Gastroesophageal sphincter (tissue), 4 donors: ENCODE data around the gene CREB3L4. TPM values are rescaled to one million over a fixed set of nuclear protein-coding genes. Genes with fewer than 3 reads are reported as not detected.

Source experiments
- ATAC-seq: fragments of 150-250 bp; one replicate; pipeline ENCODE4 v1.9.1; 2016; ENCODE audit warnings: mild to moderate bottlenecking, moderate library complexity
- H3K27ac ChIP-seq, 4 donors: fragments of 200-600 bp; sonication (generic) in 3 of 4; 1 replicate in 3 of 4; 2 replicates in 1 of 4; pipeline ENCODE4 v1.5.1; 2016 to 2019
- H3K27me3 ChIP-seq: fragments of 200-600 bp; sonication (generic); one replicate; pipeline ENCODE4 v1.5.1; 2019
- H3K36me3 ChIP-seq, 2 donors: fragments of 200-600 bp; sonication (generic); one replicate each; pipeline ENCODE4 v1.5.1; 2019; ENCODE audit warnings: control low read depth in 1 of 2
- H3K4me1 ChIP-seq, 3 donors: fragments of 200-600 bp; sonication (generic); 1 replicate in 2 of 3; 2 replicates in 1 of 3; pipeline ENCODE4 v1.5.1; 2016 to 2019; ENCODE audit warnings: control low read depth in 2 of 3
- H3K4me3 ChIP-seq, 2 donors: fragments of 200-600 bp; sonication (generic); one replicate each; pipeline ENCODE4 v1.5.1; 2019; ENCODE audit warnings: mild to moderate bottlenecking in 1 of 2, moderate library complexity in 1 of 2
- H3K9me3 ChIP-seq, 3 donors: fragments of 200-600 bp; sonication (generic); one replicate each; pipeline ENCODE4 v1.5.1; 2017 to 2019; ENCODE audit warnings: control low read depth in 2 of 3
- CTCF ChIP-seq, 4 experiments: fragments of 200-600 bp in 2 of 4; fragments of 450-650 bp in 2 of 4; sonication (generic) in 1 of 4; IDR thresholded peaks; one replicate each; pipeline ENCODE4 v1.5.1; 2017 to 2019; ENCODE audit warnings: antibody characterized with exemption in 4 of 4, mild to moderate bottlenecking in 2 of 4, moderate library complexity in 2 of 4
- EP300 ChIP-seq: sonication (generic); formaldehyde crosslinking; IDR thresholded peaks from one replicate; pipeline ENCODE4 v1.6.1; 2017; ENCODE audit warnings: antibody characterized with exemption, mild to moderate bottlenecking
- POLR2A ChIP-seq, 2 donors: fragments of 450-650 bp; IDR thresholded peaks; one replicate each; pipeline ENCODE4 v1.6.1; 2017; ENCODE audit warnings: antibody characterized with exemption in 2 of 2, mild to moderate bottlenecking in 2 of 2, moderate library complexity in 1 of 2
- POLR2AphosphoS5 ChIP-seq: sonication (generic); formaldehyde crosslinking; IDR thresholded peaks from one replicate; pipeline ENCODE4 v1.6.1; 2017; ENCODE audit warnings: antibody characterized with exemption
- WGBS, 2 donors: methylation state at CpG; one replicate each; pipeline ENCODE4 v1.1.5; 2018; ENCODE audit warnings: low coverage in 1 of 2; 5-methylcytosine and 5-hydroxymethylcytosine counted together
- total RNA-seq, 4 donors: library from RNA; depleted of rRNA; stranded (reverse); fragments of >200 nt; gene quantifications; one replicate each; pipeline ENCODE4 v1.1.0, GENCODE V29; 2016

CREB3L4 gene
- total RNA-seq, 4 donors from 2014 or later: 5.1 to 10.4 (median 6.8) TPM

GRCh38 chr1:153922076-153922971 lies 45.4 kb upstream of the CREB3L4 start:
- peak overlapping the region; percentile 95 to 97 for H3K4me3 ChIP-seq
- no peaks in the 10 kb centered on the region for H3K27me3 ChIP-seq
- H3K4me1 ChIP-seq: peaks cover 2 to 56% (median 29%) of the 10 kb centered on the region in 3 donors
- WGBS, 2 donors: 0% methylated on average over 16 to 19 of the region's 86 CpGs
- no peaks in the 10 kb centered on the region for H3K9me3 ChIP-seq
- no peak for TF ChIP-seq EP300
- TF ChIP-seq CTCF (IDR thresholded peaks at IDR 0.05): peak in 1 of 4 experiments; percentile 40
- TF ChIP-seq POLR2A (IDR thresholded peaks at IDR 0.05): peak in 1 of 2 donors; percentile 50
- peak; percentile 54 for TF ChIP-seq POLR2AphosphoS5
- H3K36me3 ChIP-seq: no peaks in the 10 kb centered on the region
- ATAC-seq: peak; percentile 28
- peak overlapping the region; percentile 93 to 95 (median 95) for H3K27ac ChIP-seq

GRCh38 chr1:153922972-153923925 lies 44.5 kb upstream of the CREB3L4 start, which contains the start of gene GATAD2B:
Gene GATAD2B, minus strand, starts transcription at chr1:153922972. Its CDS starts 94,625 bp downstream, at chr1:153828347.
- peaks cover 2 to 49% (median 29%) of the 10 kb centered on the region in 3 donors for H3K4me1 ChIP-seq
- peak; percentile 99 for ATAC-seq
- 0% methylated on average over 13 to 32 of the region's 53 CpGs for WGBS, 2 donors

GRCh38 chr1:153926405-153926804 lies 41.3 kb upstream of the CREB3L4 start:
- Histone ChIP-seq H3K4me1 (peaks cover 0 to 27% (median 10%) of the 10 kb centered on the region in 3 donors), H3K4me3 (no peak overlapping the region), H3K27ac (no peak overlapping the region), H3K27me3 (no peaks in the 10 kb centered on the region), H3K36me3 (peaks cover 0 to 25% of the 10 kb centered on the region in 2 donors), H3K9me3 (no peaks in the 10 kb centered on the region)
- 69 to 80% methylated on average over 2 to 4 of the region's 4 CpGs for WGBS, 2 donors
- no peak for ATAC-seq
- no peak for TF ChIP-seq EP300
- TF ChIP-seq POLR2A (IDR thresholded peaks at IDR 0.05): no peak
- TF ChIP-seq POLR2AphosphoS5: no peak
- TF ChIP-seq CTCF (IDR thresholded peaks at IDR 0.05): no peak

More at GRCh38 chr1:153922972-153923925, 44.5 kb upstream of the CREB3L4 start, which contains the start of gene GATAD2B:
- Histone ChIP-seq H3K36me3 (no peaks in the 10 kb centered on the region), H3K9me3 (no peaks in the 10 kb centered on the region), H3K27me3 (no peaks in the 10 kb centered on the region), H3K27ac (peak within 1 kb of the TSS; percentile 93 to 95 (median 95)), H3K4me3 (peak within 1 kb of the TSS; percentile 95 to 97)
- TF ChIP-seq POLR2AphosphoS5: peak; percentile 63
- peak in 1 of 4 experiments; percentile 5 for TF ChIP-seq CTCF (IDR thresholded peaks at IDR 0.05)
- no peak for TF ChIP-seq POLR2A (IDR thresholded peaks at IDR 0.05)

- WGBS, 2 donors: 80 to 100% methylated on average over 1 of the region's 1 CpG
- Histone ChIP-seq H3K4me1 (peaks cover 0 to 22% (median 7%) of the 10 kb centered on the region in 3 donors), H3K36me3 (peaks cover 0 to 44% of the 10 kb centered on the region in 2 donors), H3K27ac (peak overlapping the region in 3 of 4 donors; percentile 8 to 44 (median 38)), H3K27me3 (no peaks in the 10 kb centered on the region), H3K4me3 (no peak overlapping the region), H3K9me3 (no peaks in the 10 kb centered on the region)
- no peak for TF ChIP-seq EP300
- TF ChIP-seq POLR2A (IDR thresholded peaks at IDR 0.05): no peak
- TF ChIP-seq POLR2AphosphoS5: no peak
- TF ChIP-seq CTCF (IDR thresholded peaks at IDR 0.05): no peak
- no peak for ATAC-seq
These were observed 39.5 kb upstream of the CREB3L4 start for GRCh38 chr1:153928245-153928644.
